Activated gamma-delta T cell treated with anti-CD3 and anti-CD28 coated beads, Interleukin-2, amount 50 U/mL, for 16 hours (primary cell): ENCODE measurements around the gene SDR9C7.
"Not testable (repeated sequence)": the region's sequence is repeated elsewhere in the genome, so short reads cannot be mapped to it uniquely, and the experiment has no call there.

Source experiments
- DNase-seq: peaks from one replicate; pipeline ENCODE4 v3.0.0-alpha.2; 2020; ENCODE audit warnings: low read depth

The SDR9C7 gene

DNA sequence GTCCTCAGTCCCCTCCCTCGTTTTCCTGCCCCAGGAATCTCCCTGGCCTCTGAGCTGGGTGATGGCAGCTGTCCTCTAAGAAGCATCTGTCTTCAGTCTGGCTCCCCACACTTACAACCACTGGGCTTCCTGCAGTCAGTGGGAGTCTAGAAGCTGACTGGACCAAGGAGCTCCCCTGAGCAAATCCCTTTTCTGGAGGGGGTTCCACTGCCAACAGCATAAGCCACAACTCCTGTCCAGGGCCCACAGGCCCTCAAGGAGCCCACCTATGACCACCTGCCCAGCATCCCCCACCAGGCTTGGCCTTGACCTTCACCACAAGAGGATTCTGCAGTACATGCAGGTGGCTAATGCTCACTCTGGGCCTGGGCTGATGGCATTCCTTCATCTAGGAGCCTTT is 19.1 kb upstream of the SDR9C7 start:
- DNase-seq: no peak

GRCh38 chr12:56951582-56952339 is 17.6 kb upstream of the SDR9C7 start:
- DNase-seq: no peak

DNA sequence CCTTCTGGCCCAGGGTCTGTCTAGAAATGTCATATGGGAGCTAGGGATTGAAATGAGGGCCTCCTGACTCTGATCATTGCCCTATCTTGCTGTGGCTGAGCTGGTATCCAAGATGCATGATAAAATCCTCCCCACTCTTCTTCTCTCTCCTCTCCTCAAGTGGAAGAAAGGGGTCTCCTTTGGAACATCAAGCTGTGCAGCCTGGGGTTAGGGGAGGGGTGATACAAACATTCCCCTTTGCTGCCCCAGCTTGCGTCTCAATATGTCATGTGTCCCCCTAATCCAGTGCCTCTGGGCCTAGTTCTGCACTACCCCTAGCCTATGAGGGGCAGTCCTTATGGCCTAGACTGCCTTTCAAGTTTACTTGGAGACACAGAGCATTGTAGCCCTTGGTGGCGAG is 14.7 kb upstream of the SDR9C7 start:
- DNase-seq: no peak

GRCh38 chr12:56948457-56948777 is 14.2 kb upstream of the SDR9C7 start:
- no peak for DNase-seq

GRCh38 chr12:56947633-56948456 is 13.6 kb upstream of the SDR9C7 start:
- DNase-seq: no peak

GRCh38 chr12:56943878-56944277 is 9.7 kb upstream of the SDR9C7 start:
- no peak for DNase-seq

DNA sequence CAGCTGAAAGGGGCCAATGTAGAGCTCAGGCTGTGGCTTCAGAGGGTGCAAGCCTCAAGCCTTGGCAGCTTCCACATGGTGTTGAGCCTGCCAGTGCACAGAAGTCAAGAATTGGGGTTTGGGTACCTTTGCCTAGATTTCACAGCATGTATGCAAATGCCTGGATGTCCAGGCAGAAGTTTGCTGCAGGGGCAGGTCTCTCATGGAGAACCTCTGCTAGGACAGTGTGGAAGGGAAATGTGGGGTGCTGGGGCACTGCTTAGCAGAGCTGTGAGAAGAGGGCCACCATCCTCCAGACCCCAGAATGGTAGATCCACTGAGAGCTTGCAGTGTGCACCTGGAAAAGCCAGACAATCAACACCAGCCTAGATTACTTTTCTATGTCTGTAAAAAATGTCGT is 9.2 kb upstream of the SDR9C7 start:
- DNase-seq: not testable (repeated sequence)

DNA sequence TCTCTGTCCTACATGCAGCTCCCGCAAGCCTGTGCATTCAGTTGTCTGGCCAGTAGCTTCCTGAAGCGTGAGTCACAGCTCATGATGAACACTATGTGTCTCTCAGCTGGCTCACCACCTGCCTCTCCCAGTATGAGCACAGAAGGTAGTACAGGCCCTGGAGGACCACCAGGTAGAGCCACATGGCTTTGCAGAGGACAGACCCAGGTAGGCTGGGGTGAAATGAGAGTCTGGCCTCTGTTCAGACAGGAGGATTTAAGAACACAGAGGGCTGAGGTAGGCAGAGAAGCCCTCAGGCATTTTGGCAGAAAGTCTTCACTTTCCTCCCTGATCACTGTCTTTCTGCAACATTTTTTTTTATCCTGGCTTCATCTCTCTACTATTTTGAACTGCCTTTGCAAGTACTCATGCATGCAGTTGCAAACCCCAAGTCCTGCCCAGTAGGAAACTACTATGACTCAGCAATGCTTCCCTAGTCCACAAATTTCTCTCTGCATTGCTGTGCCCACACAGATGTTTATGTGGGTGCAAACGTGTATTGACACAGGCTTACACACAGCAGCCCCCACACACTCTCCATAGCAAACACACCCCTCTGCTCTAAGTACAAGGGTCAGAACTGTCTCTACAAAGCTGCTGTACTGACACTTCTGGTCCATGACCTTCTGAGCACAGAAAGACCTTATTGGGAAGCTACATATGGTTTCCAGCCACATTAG is 7.2 kb upstream of the SDR9C7 start:
- DNase-seq: no peak

GRCh38 chr12:56940942-56941298 is 6.7 kb upstream of the SDR9C7 start:
- DNase-seq: not testable (repeated sequence)

GRCh38 chr12:56935752-56936151 is 1.5 kb upstream of the SDR9C7 start:
- no peak for DNase-seq

GRCh38 chr12:56935157-56935556 is 949 bp upstream of the SDR9C7 start:
- no peak for DNase-seq

DNA sequence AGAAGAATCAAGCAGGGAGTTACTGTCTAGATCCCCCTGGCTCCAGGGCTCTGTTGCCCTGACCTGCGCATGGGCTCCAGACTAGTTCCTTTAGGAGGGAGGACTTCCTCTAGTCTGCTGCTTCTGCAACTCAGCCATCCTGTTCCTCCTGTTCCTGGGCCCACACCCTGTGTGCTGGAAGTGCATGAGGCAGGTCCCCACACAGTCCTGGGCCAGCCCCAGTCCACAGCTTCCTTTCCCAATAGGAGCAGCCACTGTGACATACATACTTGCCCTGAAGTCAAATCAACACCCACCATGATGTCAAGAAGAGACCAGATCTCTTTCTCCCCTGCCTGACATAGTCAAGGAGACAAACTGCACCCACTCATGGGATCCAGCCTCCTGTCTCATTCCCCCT is 1.3 kb downstream of the SDR9C7 start:
- no peak for DNase-seq

- no peak for DNase-seq
Observed at GRCh38 chr12:56932146-56932545, 2.1 kb downstream of the SDR9C7 start.

- DNase-seq: no peak
Observed at GRCh38 chr12:56931474-56931978, 2.7 kb downstream of the SDR9C7 start.

GRCh38 chr12:56930241-56930640 is 4.0 kb downstream of the SDR9C7 start:
- DNase-seq: no peak

GRCh38 chr12:56929780-56930179 is 4.4 kb downstream of the SDR9C7 start:
- no peak for DNase-seq

- DNase-seq: no peak
Observed at GRCh38 chr12:56928262-56928661, 5.9 kb downstream of the SDR9C7 start.

DNA sequence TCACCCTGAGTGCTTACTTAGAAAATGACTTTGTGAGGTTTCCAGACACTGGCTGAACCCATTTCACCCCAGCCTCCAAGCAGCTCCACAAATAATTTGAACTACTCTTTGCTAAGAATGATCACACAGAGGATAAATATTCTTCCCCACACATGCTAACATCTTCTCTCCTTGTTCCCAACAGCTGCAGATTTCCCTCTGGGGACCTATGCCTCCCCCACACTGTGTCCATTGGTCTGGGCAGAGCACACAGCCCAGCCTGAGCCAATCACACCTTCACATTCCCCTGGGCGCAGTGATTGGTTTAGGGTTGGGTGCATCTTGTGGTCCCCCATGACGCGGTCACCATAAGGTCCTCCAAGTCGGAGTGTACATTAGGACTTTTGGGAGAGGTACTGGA is 6.9 kb downstream of the SDR9C7 start:
- no peak for DNase-seq

DNA sequence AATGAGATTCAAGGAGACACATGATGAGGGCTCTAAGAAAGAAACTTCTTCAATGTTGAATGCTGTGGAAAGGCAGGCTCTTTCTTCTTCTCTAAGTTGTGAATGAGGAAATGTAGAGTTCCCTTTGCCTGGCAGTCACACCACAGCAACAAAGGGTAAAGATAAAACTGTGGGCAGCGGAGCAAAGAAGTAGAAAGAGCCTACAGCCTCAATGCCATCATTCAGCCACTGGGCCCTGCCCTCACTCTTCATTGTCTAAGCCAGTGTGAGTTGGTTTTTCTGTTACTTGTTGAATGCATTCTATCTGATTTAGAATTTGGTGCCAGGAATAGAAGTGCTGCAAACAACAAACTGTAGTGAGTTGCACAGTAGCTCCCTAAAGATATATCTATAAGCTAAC is 12.2 kb downstream of the SDR9C7 start:
- DNase-seq: no peak

- no peak for DNase-seq
Observed at GRCh38 chr12:56921346-56921745, 12.9 kb downstream of the SDR9C7 start.

- DNase-seq: not testable (repeated sequence)
Observed at GRCh38 chr12:56918139-56918538, 16.1 kb downstream of the SDR9C7 start.

DNA sequence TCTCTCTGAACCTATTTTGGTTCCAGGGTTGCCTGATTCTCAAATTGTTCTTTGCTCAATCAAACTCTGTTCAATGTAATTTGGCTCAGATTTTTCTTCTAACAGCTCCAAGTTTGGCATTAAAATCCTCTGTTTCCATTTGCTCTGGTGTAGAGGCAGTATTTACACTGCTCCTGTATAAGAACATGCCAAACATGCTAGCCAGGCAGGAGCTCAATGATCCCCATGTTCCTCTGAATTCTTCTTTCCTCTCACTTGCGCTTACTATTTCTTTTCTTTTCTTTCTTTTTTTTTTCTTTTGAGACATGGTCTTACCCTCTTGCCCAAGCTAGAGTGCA is 17.2 kb downstream of the SDR9C7 start:
- DNase-seq: no peak
